DND-41 (cell line): ENCODE results near the gene SHB.

Experiments used
- CTCF ChIP-seq: IDR thresholded peaks from 2 replicates; pipeline ENCODE4 v1.5.1; 2012; ENCODE audit warnings: borderline replicate concordance, low read length, moderate library complexity, mild to moderate bottlenecking; ENCODE audit not compliant: poor library complexity, severe bottlenecking; ENCODE audit errors: extremely low read depth
- EZH2 ChIP-seq: IDR thresholded peaks from 3 replicates; pipeline ENCODE4 v1.6.1; 2012; ENCODE audit warnings: borderline replicate concordance, low read depth, mild to moderate bottlenecking, moderate library complexity, low read length, inconsistent platforms; ENCODE audit not compliant: severe bottlenecking

- TF ChIP-seq CTCF, result no peak
- TF ChIP-seq EZH2, result no peak
Observed at GRCh38 chr9:37979844-37980243, 89.2 kb downstream of the SHB start.
